ENCODE results near the gene FNTB.
"Not testable (repeated sequence)": the region's sequence is repeated elsewhere in the genome, so short reads cannot be mapped to it uniquely, and the experiment has no call there.

FNTB gene

GRCh38 chr14:65084554-65085505, 98.1 kb downstream of the FNTB start:
- DNase-seq (ENCODE audit: low read depth), result no peak

- not testable (repeated sequence) for DNase-seq (ENCODE audit: low read depth)
Measured at GRCh38 chr14:65086686-65087085, 100.0 kb downstream of the FNTB start.

- DNase-seq (ENCODE audit: low read depth), result not testable (repeated sequence)
Measured at GRCh38 chr14:65087835-65088234, 101.1 kb downstream of the FNTB start.

GRCh38 chr14:65092349-65092748, 105.7 kb downstream of the FNTB start:
- no peak for DNase-seq (ENCODE audit: low read depth)

GRCh38 chr14:65095633-65096205, 109.0 kb downstream of the FNTB start:
- peak; percentile 30 for DNase-seq (ENCODE audit: low read depth)

- DNase-seq (ENCODE audit: low read depth), result no peak
Measured at GRCh38 chr14:65096323-65097089, 109.8 kb downstream of the FNTB start.

- DNase-seq (ENCODE audit: low read depth), result no peak
Measured at GRCh38 chr14:65098586-65098985, 111.9 kb downstream of the FNTB start.

- no peak for DNase-seq (ENCODE audit: low read depth)
Measured at GRCh38 chr14:65100922-65101541, 114.3 kb downstream of the FNTB start.

GRCh38 chr14:65101631-65102440, 115.1 kb downstream of the FNTB start:
- DNase-seq (ENCODE audit: low read depth), result no peak

GRCh38 chr14:65102441-65103149, 115.9 kb downstream of the FNTB start, which contains the start of gene MAX:
MAX (minus strand) TSS chr14:65102517; CDS start chr14:65102339, 178 bp downstream.
- DNase-seq (ENCODE audit: low read depth), result peak; percentile 89

GRCh38 chr14:65103150-65103760, 116.6 kb downstream of the FNTB start:
- no peak for DNase-seq (ENCODE audit: low read depth)

- no peak for DNase-seq (ENCODE audit: low read depth)
Measured at GRCh38 chr14:65104791-65105190, 118.1 kb downstream of the FNTB start.

- DNase-seq (ENCODE audit: low read depth), result no peak
Measured at GRCh38 chr14:65106316-65106715, 119.6 kb downstream of the FNTB start.

GRCh38 chr14:65106736-65107135, 120.0 kb downstream of the FNTB start:
- no peak for DNase-seq (ENCODE audit: low read depth)

- DNase-seq (ENCODE audit: low read depth), result no peak
Measured at GRCh38 chr14:65107200-65107599, 120.5 kb downstream of the FNTB start.

- DNase-seq (ENCODE audit: low read depth), result no peak
Measured at GRCh38 chr14:65109357-65109756, 122.7 kb downstream of the FNTB start.

- no peak for DNase-seq (ENCODE audit: low read depth)
Measured at GRCh38 chr14:65110525-65110924, 123.8 kb downstream of the FNTB start.

Measured in non-pigmented ciliary epithelial cell (primary cell).